HepG2 (cell line): ENCODE results near the gene IFT80. TPM values are rescaled to one million over a fixed set of nuclear protein-coding genes. Genes with fewer than 3 reads are reported as not detected.

ENCODE experiments used
- ATAC-seq: fragments of 200-7000 bp; cut with Tn5 transposase; 3 replicates; pipeline ENCODE4 v1.9.1; 2020; ENCODE audit warnings: mild to moderate bottlenecking, moderate library complexity
- BruUV-seq: library from RNA; stranded (reverse); fragments of 400-500 nt; replicated peaks from 2 replicates; lab custom pipeline; 2021; lab: Mats Ljungman, UMichigan
- CTCF ChIA-PET: fragments of 300-600 bp; formaldehyde crosslinking; extraction: SDS; loops from one replicate; lab custom pipeline; 2021; ENCODE audit warnings: low total read pairs, inconsistent platforms, low intra/inter-chr PET ratio; lab: Yijun Ruan, JAX
- POLR2A ChIA-PET: fragments of 350-600 bp; sonication (Branson Sonifier 250); formaldehyde crosslinking; loops from one replicate; lab custom pipeline; 2020; ENCODE audit warnings: antibody characterized with exemption, inconsistent platforms; lab: Yijun Ruan, JAX
- DNase-seq: peaks from one replicate; pipeline ENCODE4 v3.0.0-alpha.2; 2015; ENCODE audit warnings: low spot score
- FAIRE-seq: peaks from 3 replicates; lab custom pipeline; 2011; peaks lifted over from hg19 to GRCh38; lab: Jason Lieb, UNC
- H2AFZ ChIP-seq: one replicate; pipeline ENCODE4 v1.6.1; 2011; ENCODE audit warnings: low read length, inconsistent platforms
- H3K27ac ChIP-seq: fragments of 300-600 bp; 3 replicates; pipeline ENCODE4 v1.8.0; 2011; ENCODE audit warnings: mixed run types, mild to moderate bottlenecking, mixed read lengths, low read length, inconsistent platforms; ENCODE audit not compliant: insufficient read depth; ENCODE audit errors: extremely low read length
- H3K27me3 ChIP-seq, 2 experiments: fragments of 200-600 bp in 1 of 2; 2 replicates in 1 of 2; 3 replicates in 1 of 2; pipeline versions ENCODE4 v1.6.0 to v1.8.0; 2011; ENCODE audit warnings: low read length in 2 of 2, mild to moderate bottlenecking in 2 of 2, moderate library complexity in 2 of 2, inconsistent platforms in 1 of 2; ENCODE audit not compliant: insufficient read depth in 2 of 2, control insufficient read depth in 1 of 2
- H3K36me3 ChIP-seq, 2 experiments: fragments of 200-600 bp in 1 of 2; replicated peaks in 1 of 2; 2 replicates in 1 of 2; 3 replicates in 1 of 2; pipeline versions ENCODE4 v1.5.1 to v1.8.0; 2011; ENCODE audit warnings: low read length in 2 of 2, inconsistent platforms in 1 of 2; ENCODE audit not compliant: insufficient read depth in 2 of 2, control insufficient read depth in 1 of 2
- H3K4me1 ChIP-seq: 2 replicates; pipeline ENCODE4 v1.5.1; 2012; ENCODE audit warnings: low read length, inconsistent platforms; ENCODE audit not compliant: insufficient read depth
- H3K4me2 ChIP-seq: 2 replicates; pipeline ENCODE4 v1.6.0; 2011; ENCODE audit warnings: low read depth, low read length, inconsistent platforms
- H3K4me3 ChIP-seq, 3 experiments: fragments of 200-600 bp in 1 of 3; sonication (generic), shearing (Covaris generic) in 1 of 3; replicated peaks in 1 of 3; 2 replicates each; pipeline ENCODE4 v1.5.1; 2011 to 2016; ENCODE audit warnings: low read length in 3 of 3, inconsistent platforms in 2 of 3, low read depth in 2 of 3, mild to moderate bottlenecking in 2 of 3, control low read depth in 1 of 3, mixed read lengths in 1 of 3; ENCODE audit not compliant: insufficient read depth in 1 of 3
- H3K79me2 ChIP-seq: one replicate; pipeline ENCODE4 v1.6.1; 2011; ENCODE audit warnings: low read length, inconsistent platforms; ENCODE audit not compliant: insufficient read depth
- H3K9ac ChIP-seq: 2 replicates; pipeline ENCODE4 v1.6.0; 2011; ENCODE audit warnings: mild to moderate bottlenecking, low read depth, low read length, inconsistent platforms; ENCODE audit not compliant: insufficient read depth
- H3K9me3 ChIP-seq: 2 replicates; pipeline ENCODE4 v1.5.1; 2012; ENCODE audit warnings: mild to moderate bottlenecking, low read length
- H4K20me1 ChIP-seq: 2 replicates; pipeline ENCODE4 v1.6.0; 2011; ENCODE audit warnings: inconsistent platforms, mild to moderate bottlenecking, low read length, moderate library complexity; ENCODE audit not compliant: insufficient read depth
- ARID3A ChIP-seq: IDR thresholded peaks from 2 replicates; pipeline ENCODE4 v1.6.1; 2012; ENCODE audit warnings: low read depth, low read length, improper control_type of control experiment
- CBX5 ChIP-seq: sonication (generic); formaldehyde crosslinking; IDR thresholded peaks from 2 replicates; pipeline ENCODE4 v1.4.0; 2020; ENCODE audit warnings: missing genetic modification reagents, borderline replicate concordance
- CHCHD3 ChIP-seq: sonication (generic); formaldehyde crosslinking; IDR thresholded peaks from 2 replicates; pipeline ENCODE4 v1.8.0; 2022; ENCODE audit warnings: mild to moderate bottlenecking, missing genetic modification reagents, moderate library complexity
- ELF3 ChIP-seq: IDR thresholded peaks from 2 replicates; pipeline ENCODE4 v1.6.1; 2016; ENCODE audit warnings: missing genetic modification reagents, missing compliant biosample characterization
- LCORL ChIP-seq, 2 experiments: fragments of 450-650 bp in 1 of 2; sonication (generic) in 1 of 2; formaldehyde crosslinking in 1 of 2; IDR thresholded peaks; 2 replicates each; pipeline versions ENCODE4 v1.5.0 to v1.6.1; 2017 to 2020; ENCODE audit warnings: antibody characterized with exemption in 1 of 2, missing genetic modification reagents in 1 of 2
- MEIS2 ChIP-seq: sonication (generic); formaldehyde crosslinking; IDR thresholded peaks from 2 replicates; pipeline ENCODE4 v1.9.0; 2021; ENCODE audit warnings: mild to moderate bottlenecking, missing genetic modification reagents
- NCOA2 ChIP-seq: sonication (generic); formaldehyde crosslinking; IDR thresholded peaks from 2 replicates; pipeline ENCODE4 v1.8.0; 2022; ENCODE audit warnings: inconsistent platforms
- PAX8 ChIP-seq: sonication (generic); formaldehyde crosslinking; IDR thresholded peaks from 2 replicates; pipeline ENCODE4 v1.8.0; 2022; ENCODE audit warnings: mild to moderate bottlenecking, missing genetic modification reagents, borderline replicate concordance
- PHF8 ChIP-seq: sonication (generic); formaldehyde crosslinking; IDR thresholded peaks from 2 replicates; pipeline ENCODE4 v1.5.0; 2020; ENCODE audit warnings: missing genetic modification reagents
- PRDM10 ChIP-seq: sonication (generic); formaldehyde crosslinking; IDR thresholded peaks from 2 replicates; pipeline ENCODE4 v1.4.0; 2020; ENCODE audit warnings: low read depth, missing genetic modification reagents
- RFX5 ChIP-seq: IDR thresholded peaks from 2 replicates; pipeline ENCODE4 v1.6.1; 2011; ENCODE audit warnings: low read depth, low read length, improper control_type of control experiment
- ZNF496 ChIP-seq: sonication (generic); formaldehyde crosslinking; IDR thresholded peaks from 2 replicates; pipeline ENCODE4 v1.8.1; 2023; ENCODE audit warnings: mild to moderate bottlenecking, moderate library complexity, missing genetic modification reagents; ENCODE audit not compliant: insufficient replicate concordance
- ZNF781 ChIP-seq: sonication (generic); formaldehyde crosslinking; IDR thresholded peaks from 2 replicates; pipeline ENCODE4 v1.5.1; 2020; ENCODE audit warnings: borderline replicate concordance, mild to moderate bottlenecking, missing genetic modification reagents; ENCODE audit errors: not compliant biosample characterization
- WGBS: methylation state at CpG from one replicate; pipeline ENCODE4 v1.1.6; 2017; ENCODE audit warnings: low lambda C conversion rate; 5-methylcytosine and 5-hydroxymethylcytosine counted together
- in situ Hi-C: cut with HindIII; loops from 2 replicates; pipeline ENCODE4 v1.10.0; 2017; ENCODE audit warnings: low pct_unique_long_range_greater_than_20kb; ENCODE audit not compliant: extremely low pct_ligation_motif_present
- intact Hi-C: fragments of 100-400 bp; cut with micrococcal nuclease; formaldehyde crosslinking; loops from one replicate; pipeline ENCODE4 v1.10.0; 2022; ENCODE audit not compliant: unreplicated experiment
- polyA plus RNA-seq, 8 experiments: library from polyadenylated mRNA; depleted of rRNA in 3 of 8; stranded (reverse) in 7 of 8; unstranded in 1 of 8; fragments of >200 nt; fragmentation: Illumina TruSeq in 4 of 8; extraction: Trizol in 4 of 8; gene quantifications; 2 replicates each; pipeline versions ENCODE4 v1.2.1 to v1.2.3, GENCODE V29; 2011 to 2016; ENCODE audit warnings: low read depth in 4 of 8, missing spikeins in 1 of 8, mixed read lengths in 1 of 8; ENCODE audit not compliant: insufficient read depth in 1 of 8
- total RNA-seq, 5 experiments: library from RNA; depleted of rRNA; stranded (reverse); fragments of >200 nt; fragmentation: Illumina TruSeq; extraction: Trizol; gene quantifications; 2 replicates each; pipeline ENCODE4 v1.2.3, GENCODE V29; 2016; ENCODE audit warnings: low read depth in 1 of 5
- TF ChIP-seq, protein P1 (sequence below): sonication (generic); formaldehyde crosslinking; IDR thresholded peaks from 2 replicates; pipeline ENCODE4 v1.5.0; 2020; ENCODE audit warnings: missing genetic modification reagents
- TF ChIP-seq, protein P2 (sequence below): sonication (generic); formaldehyde crosslinking; IDR thresholded peaks from 2 replicates; pipeline ENCODE4 v1.8.0; 2022; ENCODE audit warnings: mild to moderate bottlenecking, missing genetic modification reagents, moderate library complexity

IFT80 gene
- total and polyA plus RNA-seq, 2 of the 13 experiments (the other 11 are each of a cell fraction or from before 2014, with no cell fraction given), result 11.4 to 15.7 TPM

GRCh38 chr3:160417311-160417710, 18.3 kb upstream of the IFT80 start (continued):
- no peak for TF ChIP-seq PRDM10
- no peak for TF ChIP-seq CBX5 (CRISPR knock-in tag)

DNA sequence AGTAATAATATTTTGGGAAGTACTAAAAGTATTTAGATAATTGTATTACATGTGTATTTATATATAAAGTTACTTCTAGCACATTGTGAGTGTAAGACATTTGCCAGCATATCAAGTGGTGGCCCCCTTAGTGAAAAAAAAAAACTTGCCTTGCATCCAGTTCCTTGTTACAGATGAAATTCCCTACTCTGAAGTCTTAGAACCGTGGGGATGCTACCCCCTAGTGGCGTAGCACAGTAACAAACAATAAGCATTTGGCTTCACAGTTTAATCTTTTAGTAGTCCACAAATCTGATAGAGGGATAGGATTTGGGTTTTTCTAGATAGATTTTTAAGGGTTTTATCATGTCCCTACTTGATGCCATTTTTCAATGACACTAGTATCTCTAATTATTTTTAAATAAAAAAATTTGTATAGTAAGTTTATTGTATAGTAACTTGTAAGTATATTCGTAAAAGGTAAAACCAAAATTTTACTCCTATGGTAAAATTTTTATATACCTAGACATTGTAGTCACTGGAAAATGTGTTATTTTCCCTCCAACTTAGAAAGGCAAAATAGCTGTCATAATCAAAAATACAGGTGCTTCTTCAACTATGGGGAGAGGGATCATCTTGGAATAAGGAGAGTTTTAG, 14.7 kb upstream of the IFT80 start:
- no TSS peak for BruUV-seq
- no peaks in the 10 kb centered on the region for H3K9me3 ChIP-seq
- peak; percentile 70 for DNase-seq
- no peaks in the 10 kb centered on the region for H3K27me3 ChIP-seq
- in situ Hi-C loops (loop anchor here (5.0 to 25.0 kb wide), 2 partner anchors 251 to 376 kb away; no protein-coding TSS in a partner anchor), intact Hi-C loops (loop anchor here (1.0 to 5.0 kb wide), 3 partner anchors 186 to 381 kb away; partner anchors contain the start of gene C3orf80)
- peaks cover 9% of the 10 kb centered on the region for H3K79me2 ChIP-seq
- no peaks in the 10 kb centered on the region; the same call in 1 of the 2 replicates for H4K20me1 ChIP-seq
- peaks cover 11% of the 10 kb centered on the region for H3K4me1 ChIP-seq
- ATAC-seq, result peak; percentile 73
- H3K4me2 ChIP-seq, result no peak overlapping the region
- 36% methylated on average over 3 of the region's 3 CpGs for WGBS
- FAIRE-seq, result peak; percentile 73
- no peak overlapping the region for H3K9ac ChIP-seq
- ChIA-PET POLR2A (no interaction called here), CTCF (interaction anchor here (1.0 to 2.1 kb wide), 3 partner anchors 188 to 381 kb away, joined by 3 to 22 read pairs (median 19); partner anchors contain the start of gene C3orf80)
- no peak overlapping the region for H3K4me3 ChIP-seq
- H3K36me3 ChIP-seq, result peaks cover 6 to 57% of the 10 kb centered on the region in 2 experiments; a peak in 4 of 5 replicates
- H3K27ac ChIP-seq, result no peak overlapping the region
- no peak overlapping the region for H2AFZ ChIP-seq
- TF ChIP-seq, protein P1, sequence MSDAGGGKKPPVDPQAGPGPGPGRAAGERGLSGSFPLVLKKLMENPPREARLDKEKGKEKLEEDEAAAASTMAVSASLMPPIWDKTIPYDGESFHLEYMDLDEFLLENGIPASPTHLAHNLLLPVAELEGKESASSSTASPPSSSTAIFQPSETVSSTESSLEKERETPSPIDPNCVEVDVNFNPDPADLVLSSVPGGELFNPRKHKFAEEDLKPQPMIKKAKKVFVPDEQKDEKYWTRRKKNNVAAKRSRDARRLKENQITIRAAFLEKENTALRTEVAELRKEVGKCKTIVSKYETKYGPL (CRISPR knock-in tag), result no peak
- TF ChIP-seq MEIS2 (CRISPR knock-in tag), result no peak
- no peak for TF ChIP-seq PHF8 (CRISPR knock-in tag)
- no peak for TF ChIP-seq CHCHD3 (CRISPR knock-in tag)
- TF ChIP-seq ZNF781, result no peak
- TF ChIP-seq NCOA2 (CRISPR knock-in tag), result no peak
- no peak for TF ChIP-seq PAX8 (CRISPR knock-in tag)
- TF ChIP-seq ELF3 (CRISPR knock-in tag), result no peak
- TF ChIP-seq ARID3A, result peak; percentile 59; the same call in 1 of the 2 replicates
- TF ChIP-seq RFX5, result no peak
- no peak for TF ChIP-seq LCORL (IDR thresholded peaks at IDR 0.05)
- no peak for TF ChIP-seq LCORL (CRISPR knock-in tag; IDR thresholded peaks at IDR 0.05)
- TF ChIP-seq, protein P2, sequence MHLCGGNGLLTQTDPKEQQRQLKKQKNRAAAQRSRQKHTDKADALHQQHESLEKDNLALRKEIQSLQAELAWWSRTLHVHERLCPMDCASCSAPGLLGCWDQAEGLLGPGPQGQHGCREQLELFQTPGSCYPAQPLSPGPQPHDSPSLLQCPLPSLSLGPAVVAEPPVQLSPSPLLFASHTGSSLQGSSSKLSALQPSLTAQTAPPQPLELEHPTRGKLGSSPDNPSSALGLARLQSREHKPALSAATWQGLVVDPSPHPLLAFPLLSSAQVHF (CRISPR knock-in tag), result no peak
- no peak for TF ChIP-seq ZNF496
